ENCODE results near the gene INSL3. TPM values are rescaled to one million over a fixed set of nuclear protein-coding genes. Genes with fewer than 3 reads are reported as not detected.

INSL3 gene
- total and polyA plus RNA-seq, 2 of the 13 experiments (the other 11 are each of a cell fraction or from before 2014, with no cell fraction given): 0.30 TPM; not detected in 1

GRCh38 chr19:17859533-17860330 lies 38.4 kb upstream of the INSL3 start, which contains the start of gene RPL18A (continued):
- no peak for TF ChIP-seq ZIK1 (CRISPR knock-in tag; IDR thresholded peaks at IDR 0.05; ENCODE audit: borderline replicate concordance, low read depth)
- TF ChIP-seq U2AF1 (optimal IDR thresholded peaks at IDR 0.05; ENCODE audit: low read depth, low read length): no peak
- no peak; the same call in none of the 2 replicates for TF ChIP-seq MED1 (CRISPR knock-in tag; IDR thresholded peaks at IDR 0.05)
- TF ChIP-seq RAD21 (CRISPR knock-in tag; IDR thresholded peaks at IDR 0.05): peak; percentile 31; the same call in 1 of the 2 replicates
- peak; percentile 94 for TF ChIP-seq AGO2 (optimal IDR thresholded peaks at IDR 0.05; ENCODE audit: low read depth, low read length)
- TF ChIP-seq KMT2B (CRISPR knock-in tag; IDR thresholded peaks at IDR 0.05): peak; percentile 79
- TF ChIP-seq PITX1 (CRISPR knock-in tag; IDR thresholded peaks at IDR 0.05): peak; percentile 50; the same call in 1 of the 2 replicates
- peak; percentile 83 for TF ChIP-seq MAX (IDR thresholded peaks at IDR 0.05)
- peak; percentile 82 for TF ChIP-seq MXD4 (CRISPR knock-in tag; IDR thresholded peaks at IDR 0.05)
- no peak for TF ChIP-seq JARID2 (CRISPR knock-in tag; IDR thresholded peaks at IDR 0.05; ENCODE audit: insufficient replicate concordance)
- no peak; the same call in 1 of the 2 replicates for TF ChIP-seq SMAD3 (CRISPR knock-in tag; IDR thresholded peaks at IDR 0.05)
- TF ChIP-seq ZFP91 (CRISPR knock-in tag; IDR thresholded peaks at IDR 0.05; ENCODE audit: borderline replicate concordance): peak; percentile 82; the same call in 1 of the 2 replicates
- TF ChIP-seq, protein P1, sequence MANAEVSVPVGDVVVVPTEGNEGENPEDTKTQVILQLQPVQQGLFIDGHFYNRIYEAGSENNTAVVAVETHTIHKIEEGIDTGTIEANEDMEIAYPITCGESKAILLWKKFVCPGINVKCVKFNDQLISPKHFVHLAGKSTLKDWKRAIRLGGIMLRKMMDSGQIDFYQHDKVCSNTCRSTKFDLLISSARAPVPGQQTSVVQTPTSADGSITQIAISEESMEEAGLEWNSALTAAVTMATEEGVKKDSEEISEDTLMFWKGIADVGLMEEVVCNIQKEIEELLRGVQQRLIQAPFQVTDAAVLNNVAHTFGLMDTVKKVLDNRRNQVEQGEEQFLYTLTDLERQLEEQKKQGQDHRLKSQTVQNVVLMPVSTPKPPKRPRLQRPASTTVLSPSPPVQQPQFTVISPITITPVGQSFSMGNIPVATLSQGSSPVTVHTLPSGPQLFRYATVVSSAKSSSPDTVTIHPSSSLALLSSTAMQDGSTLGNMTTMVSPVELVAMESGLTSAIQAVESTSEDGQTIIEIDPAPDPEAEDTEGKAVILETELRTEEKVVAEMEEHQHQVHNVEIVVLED (CRISPR knock-in tag; IDR thresholded peaks at IDR 0.05; ENCODE audit: borderline replicate concordance): peak; percentile 88
- no peak for TF ChIP-seq MTF1 (CRISPR knock-in tag; IDR thresholded peaks at IDR 0.05)
- TF ChIP-seq ATF1 (CRISPR knock-in tag; IDR thresholded peaks at IDR 0.05): no peak
- TF ChIP-seq RELA (CRISPR knock-in tag; IDR thresholded peaks at IDR 0.05): 0 out of 2 replicates have a peak, but pooled peaks have one; percentile 50
- no peak for TF ChIP-seq NCOA5 (CRISPR knock-in tag; IDR thresholded peaks at IDR 0.05)
- TF ChIP-seq ZNF597 (CRISPR knock-in tag; IDR thresholded peaks at IDR 0.05): no peak
- TF ChIP-seq DNMT1 (CRISPR knock-in tag; IDR thresholded peaks at IDR 0.05): no peak
- TF ChIP-seq, protein P2, sequence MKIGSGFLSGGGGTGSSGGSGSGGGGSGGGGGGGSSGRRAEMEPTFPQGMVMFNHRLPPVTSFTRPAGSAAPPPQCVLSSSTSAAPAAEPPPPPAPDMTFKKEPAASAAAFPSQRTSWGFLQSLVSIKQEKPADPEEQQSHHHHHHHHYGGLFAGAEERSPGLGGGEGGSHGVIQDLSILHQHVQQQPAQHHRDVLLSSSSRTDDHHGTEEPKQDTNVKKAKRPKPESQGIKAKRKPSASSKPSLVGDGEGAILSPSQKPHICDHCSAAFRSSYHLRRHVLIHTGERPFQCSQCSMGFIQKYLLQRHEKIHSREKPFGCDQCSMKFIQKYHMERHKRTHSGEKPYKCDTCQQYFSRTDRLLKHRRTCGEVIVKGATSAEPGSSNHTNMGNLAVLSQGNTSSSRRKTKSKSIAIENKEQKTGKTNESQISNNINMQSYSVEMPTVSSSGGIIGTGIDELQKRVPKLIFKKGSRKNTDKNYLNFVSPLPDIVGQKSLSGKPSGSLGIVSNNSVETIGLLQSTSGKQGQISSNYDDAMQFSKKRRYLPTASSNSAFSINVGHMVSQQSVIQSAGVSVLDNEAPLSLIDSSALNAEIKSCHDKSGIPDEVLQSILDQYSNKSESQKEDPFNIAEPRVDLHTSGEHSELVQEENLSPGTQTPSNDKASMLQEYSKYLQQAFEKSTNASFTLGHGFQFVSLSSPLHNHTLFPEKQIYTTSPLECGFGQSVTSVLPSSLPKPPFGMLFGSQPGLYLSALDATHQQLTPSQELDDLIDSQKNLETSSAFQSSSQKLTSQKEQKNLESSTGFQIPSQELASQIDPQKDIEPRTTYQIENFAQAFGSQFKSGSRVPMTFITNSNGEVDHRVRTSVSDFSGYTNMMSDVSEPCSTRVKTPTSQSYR (CRISPR knock-in tag; IDR thresholded peaks at IDR 0.05; ENCODE audit: borderline replicate concordance): no peak
